GM21423 (cell line): ENCODE measurements around the gene USO1.
A peak's percentile ranks its signal among the peaks of the same experiment; 100 is the strongest.
"Not testable (repeated sequence)": the region's sequence is repeated elsewhere in the genome, so short reads cannot be mapped to it uniquely, and the experiment has no call there.

Source experiments
- ATAC-seq: cut with Tn5 transposase; IDR thresholded peaks from one replicate; pipeline ENCODE4 v1.9.1; 2021; ENCODE audit warnings: mild to moderate bottlenecking, moderate library complexity; ENCODE audit not compliant: unreplicated experiment

The USO1 gene

DNA sequence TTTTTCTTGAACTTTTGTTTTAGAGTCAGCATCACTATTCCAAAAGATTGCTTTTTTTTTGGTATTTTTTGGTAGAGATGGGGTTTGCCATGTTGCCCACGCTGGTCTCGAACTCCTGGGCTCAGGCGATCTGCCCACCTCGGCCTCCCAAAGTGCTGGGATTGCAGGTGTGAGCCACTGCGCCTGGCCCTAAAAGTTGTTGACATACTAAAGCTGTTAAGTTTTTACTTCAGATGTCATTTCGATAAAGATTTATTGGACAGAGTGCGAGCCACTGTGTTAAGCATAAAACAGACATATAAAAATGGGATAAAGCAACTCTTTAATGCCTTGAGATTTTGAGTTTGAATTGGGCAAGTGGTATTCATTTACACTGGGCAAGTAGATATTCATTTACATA is 28.3 kb downstream of the USO1 start:
- no peak for ATAC-seq

DNA sequence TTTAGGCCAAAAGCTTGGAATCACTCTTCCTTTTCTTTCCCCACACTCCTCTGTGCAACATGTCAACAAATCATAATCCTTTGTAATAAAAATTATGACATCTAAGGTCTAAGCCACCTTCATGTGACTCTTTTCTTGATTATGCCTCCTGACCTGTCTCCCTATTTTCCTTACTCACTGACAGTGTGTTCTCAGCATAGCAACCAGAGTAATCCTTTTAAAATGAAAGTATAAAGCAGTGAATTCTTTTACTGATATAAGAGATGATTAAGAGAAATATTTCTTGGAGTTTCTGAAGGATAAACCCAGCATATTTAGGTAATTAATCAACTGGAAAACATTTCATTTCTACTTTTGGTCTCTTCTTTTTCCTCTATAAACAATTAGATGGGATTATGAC is 44.7 kb downstream of the USO1 start:
- ATAC-seq: no peak

DNA sequence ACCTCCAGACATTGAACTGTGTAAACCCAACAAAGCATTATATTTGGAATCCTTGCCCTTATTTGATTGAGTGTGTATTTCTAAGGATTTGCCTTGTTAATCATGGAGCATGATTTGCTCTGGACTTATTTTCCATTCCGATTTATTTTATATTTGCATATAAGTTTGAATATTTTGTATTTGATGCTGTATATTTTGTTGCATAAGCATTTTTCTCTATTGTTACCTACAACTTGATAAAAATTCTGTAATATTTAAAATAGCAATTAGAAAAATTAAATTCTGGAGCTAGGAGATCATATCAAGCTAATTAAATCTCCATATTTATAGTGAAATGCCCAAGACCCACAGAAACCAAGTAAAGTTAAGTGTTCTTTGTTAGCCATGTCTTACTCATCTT is 47.2 kb downstream of the USO1 start:
- no peak for ATAC-seq

DNA sequence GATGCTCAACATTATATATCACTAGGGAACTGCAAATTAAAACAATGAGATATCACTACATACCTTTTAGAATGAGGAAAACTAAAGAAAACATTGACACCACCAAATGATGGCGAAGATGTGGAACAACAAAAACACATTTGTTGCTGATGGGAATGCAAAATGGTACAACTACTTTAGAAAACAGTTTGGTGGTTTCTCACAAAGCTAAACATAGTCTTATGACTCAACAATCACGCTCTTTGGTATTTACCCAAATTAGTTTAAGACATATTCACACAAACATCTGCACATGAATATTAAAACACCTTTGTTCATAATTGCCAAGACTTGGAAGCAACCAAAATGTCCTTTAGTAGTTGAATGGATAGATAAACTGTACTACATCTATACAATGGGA is 53.2 kb downstream of the USO1 start:
- ATAC-seq: no peak

DNA sequence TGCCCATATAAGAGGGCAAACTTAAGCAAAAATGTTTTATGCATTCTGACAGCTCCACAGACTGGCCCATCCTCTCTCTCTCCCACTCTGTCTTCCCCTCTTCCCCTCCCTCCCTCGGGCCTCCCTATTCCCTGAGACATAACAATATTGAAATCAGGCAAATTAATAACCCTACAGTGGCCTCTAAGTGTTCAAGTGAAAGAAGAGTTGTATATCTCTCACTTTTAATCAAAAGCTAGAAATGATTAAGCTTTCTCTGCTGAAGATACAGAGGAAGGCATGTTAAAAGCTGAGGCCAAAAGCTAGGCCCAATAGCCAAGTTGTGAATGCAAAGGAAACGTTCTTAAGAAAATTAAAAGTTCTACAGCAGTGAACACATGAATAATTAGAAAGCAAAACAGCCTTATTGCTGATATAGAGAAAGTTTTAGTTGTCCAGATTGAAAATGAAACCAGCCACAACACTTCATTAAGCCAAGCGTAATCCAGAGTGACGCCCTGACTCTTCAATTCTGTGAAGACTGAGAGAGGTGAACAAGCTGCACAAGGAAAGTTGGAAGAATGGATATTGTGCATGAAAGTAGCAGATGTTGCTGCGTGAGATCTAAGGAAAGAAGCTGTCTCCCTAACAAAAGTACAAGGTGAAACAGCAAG is 54.9 kb downstream of the USO1 start:
- no peak for ATAC-seq

DNA sequence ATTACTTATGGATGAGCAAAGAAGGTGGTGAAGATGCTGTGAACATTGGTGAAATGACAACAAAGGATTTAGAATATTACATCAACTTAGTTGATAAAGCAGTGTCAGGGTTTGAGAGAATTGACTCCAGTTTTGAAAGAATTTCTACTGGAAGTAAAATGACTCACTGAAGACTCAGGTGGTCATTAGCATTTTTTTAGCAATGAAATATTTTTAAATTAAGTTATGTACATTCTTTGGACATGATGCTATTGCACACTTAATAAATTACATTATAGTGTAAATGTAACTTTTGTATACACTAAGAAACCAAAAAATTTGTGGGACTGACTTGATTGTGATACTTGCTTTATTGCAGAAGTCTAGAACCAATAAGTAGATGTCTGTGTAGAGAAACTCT is 56.9 kb downstream of the USO1 start:
- no peak for ATAC-seq

DNA sequence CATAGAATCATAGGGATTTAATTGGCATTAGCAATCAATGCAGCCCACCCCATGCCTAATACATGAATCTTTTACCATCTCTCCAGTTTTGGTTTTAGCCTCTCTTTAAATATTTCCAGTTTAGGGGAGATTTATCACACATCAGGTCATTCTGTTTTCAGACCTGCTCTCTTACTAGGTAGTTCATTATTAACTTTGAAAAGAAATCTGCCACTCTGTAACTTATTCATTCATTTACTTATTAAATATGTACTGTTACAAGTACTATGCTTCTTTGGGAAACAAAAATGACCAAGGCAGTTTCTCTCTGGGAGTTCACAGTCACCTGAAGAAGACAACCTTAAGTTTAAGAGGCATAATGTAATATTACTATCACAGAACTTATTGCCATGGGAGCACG is 62.1 kb downstream of the USO1 start:
- peak; percentile 74 for ATAC-seq

DNA sequence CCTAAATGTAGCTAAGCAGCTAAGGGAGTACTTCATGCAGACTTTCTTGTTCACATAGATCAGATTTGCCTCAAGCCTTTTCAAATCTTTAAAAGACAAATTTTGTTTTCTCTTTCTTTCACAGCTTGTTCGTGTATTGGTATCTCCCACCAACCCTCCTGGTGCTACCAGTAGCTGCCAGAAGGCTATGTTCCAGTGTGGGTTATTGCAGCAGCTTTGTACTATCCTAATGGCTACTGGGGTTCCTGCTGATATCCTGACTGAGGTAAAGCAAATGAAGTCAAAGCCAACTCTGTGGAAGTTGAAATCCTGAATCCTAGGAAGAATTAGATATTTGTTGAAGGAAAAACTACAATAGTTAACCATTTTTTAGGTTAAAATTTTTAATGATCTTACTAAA is 62.6 kb downstream of the USO1 start:
- peak; percentile 32 for ATAC-seq

DNA sequence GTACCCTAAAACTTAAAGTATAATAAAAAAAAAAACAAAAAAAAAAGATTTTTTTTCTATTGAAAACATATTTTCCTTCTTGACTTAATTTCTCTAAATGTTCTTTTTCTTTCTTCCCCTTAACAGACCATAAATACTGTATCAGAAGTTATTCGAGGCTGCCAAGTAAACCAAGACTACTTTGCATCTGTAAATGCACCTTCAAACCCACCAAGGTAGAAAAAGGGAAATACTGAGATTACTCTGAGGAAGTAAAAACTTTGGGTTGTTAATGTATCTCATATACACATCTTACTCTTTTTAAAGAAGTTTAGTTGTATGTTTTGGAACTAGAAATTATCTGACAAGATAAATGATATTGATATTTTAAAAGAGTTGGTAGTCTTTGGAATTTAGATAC is 65.6 kb downstream of the USO1 start:
- ATAC-seq: no peak

DNA sequence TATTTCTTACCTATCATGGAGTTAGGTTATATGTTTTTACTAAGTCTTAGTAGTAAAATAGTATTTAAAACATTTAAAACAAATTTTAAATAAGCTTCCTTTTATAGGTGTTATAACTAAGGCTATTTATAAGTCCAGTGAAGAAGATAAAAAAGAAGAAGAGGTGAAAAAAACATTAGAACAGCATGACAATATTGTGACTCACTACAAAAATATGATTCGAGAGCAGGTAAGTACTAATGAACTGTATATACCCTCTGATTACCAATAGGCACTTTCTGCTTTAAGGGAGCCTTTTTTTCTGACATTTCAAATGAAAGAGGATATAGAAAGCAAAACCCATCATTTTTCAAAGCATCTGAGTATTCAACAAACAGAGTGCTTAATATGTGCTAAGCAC is 76.6 kb downstream of the USO1 start:
- no peak for ATAC-seq

DNA sequence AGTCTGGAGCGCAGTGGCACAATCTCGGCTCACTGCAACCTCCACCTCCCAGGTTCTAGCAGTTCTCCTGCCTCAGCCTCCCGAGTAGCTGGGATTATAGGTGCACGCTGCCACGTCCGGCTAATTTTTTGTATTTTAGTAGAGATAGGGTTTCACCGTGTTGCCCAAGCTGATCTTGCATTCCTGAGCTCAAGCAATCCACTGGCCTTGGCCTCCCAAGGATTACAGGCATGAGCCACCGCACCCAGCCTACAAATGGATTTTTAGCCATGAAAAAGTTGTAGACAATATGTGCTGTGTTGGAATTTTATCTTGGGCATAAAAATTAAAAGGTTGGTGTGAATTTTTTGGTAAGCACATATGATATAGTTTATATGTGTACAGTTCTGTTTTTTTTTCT is 81.7 kb downstream of the USO1 start:
- ATAC-seq: not testable (repeated sequence)

DNA sequence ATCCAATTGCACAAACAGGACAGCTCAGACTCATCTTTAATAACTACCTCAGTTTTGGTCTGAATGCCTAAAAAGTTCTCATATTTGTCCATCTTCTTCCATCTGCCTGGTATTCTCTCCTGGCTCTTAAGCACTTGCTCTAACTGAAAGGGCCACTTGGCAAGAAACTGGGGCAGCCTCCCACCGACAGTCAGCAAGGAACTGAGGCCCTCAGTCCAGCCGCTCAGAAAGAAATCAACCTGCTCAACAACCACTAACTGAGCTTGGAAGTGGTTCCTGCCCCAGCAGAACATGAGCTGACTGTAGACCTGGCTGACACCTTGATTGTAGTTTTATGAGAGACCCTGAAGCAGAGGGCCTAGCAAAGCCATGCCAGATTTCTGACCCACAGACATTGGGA is 93.5 kb downstream of the USO1 start:
- no peak for ATAC-seq

DNA sequence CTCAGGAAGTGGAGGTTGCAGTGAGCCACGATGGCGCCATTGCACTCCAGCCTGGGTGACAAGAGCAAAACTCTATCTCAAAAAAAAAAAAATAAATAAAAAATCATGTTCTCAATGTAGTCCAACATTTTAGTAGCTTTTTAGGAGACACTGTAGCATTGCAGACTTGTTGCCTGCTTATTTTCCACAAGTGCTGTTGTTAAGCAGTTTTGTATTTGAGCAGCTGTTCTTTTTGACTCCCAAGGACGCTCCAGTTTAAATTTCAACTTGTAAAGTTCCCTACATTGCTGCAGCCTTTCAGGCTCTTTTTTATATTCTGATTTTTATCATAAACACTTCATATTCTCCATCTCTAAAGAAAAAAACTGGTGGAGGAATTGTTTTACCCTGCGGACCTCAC is 94.7 kb downstream of the USO1 start:
- no peak for ATAC-seq

DNA sequence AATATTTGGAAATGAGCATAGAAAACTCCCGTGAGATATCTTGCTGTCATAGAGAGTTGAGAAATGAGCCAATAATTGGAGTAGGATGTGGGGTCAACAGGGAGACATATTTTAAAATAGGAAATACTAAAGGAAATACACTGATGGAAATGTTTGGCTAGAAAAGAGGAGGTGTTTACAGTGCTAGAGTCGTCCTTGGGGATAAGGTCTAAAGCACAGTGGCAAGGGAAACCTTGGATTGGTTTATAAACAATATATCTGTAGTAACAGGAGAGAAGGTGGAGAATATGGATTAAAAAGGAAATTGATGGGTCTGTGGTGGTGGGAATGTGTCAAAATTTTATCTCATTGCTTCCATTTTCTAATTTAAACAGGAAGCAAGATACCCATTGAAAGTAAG is 95.8 kb downstream of the USO1 start:
- no peak for ATAC-seq

DNA sequence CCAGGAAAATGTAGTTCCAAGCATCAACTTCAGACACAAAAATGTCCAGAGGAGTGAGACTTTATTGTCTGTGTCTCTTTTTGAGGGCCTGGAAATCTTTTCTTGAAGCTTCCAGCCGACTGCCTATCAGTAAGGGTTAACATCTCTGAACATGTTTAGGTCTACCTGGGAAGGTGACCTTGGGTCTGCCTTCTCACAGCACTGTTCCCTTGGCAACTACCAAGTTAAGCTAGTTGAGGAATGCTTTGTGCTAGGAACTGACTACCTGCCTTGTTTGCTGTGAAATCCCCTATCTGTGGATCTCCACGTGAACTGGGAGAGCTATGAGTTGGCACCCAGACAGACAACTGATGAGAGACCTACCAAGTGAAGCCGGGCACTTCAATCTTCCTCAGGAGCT is 96.3 kb downstream of the USO1 start:
- ATAC-seq: no peak

DNA sequence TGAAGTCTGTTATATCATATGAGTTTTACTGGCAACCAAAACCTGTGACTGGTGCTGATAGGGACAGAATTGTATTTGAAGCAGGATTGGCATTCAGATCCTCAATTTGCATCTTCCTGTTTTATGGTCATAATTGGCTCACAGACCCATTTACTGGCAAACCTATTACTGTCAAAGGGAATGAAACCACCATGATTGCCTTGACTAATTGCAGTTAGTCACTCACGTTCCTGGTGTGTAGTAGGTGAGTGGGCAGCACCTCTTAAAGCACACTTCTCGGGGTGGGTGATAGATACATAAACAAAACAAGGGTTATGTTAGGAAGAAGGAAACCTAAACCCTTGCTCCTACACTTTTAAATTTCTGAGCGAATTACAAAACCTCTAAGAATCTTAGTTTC is 96.8 kb downstream of the USO1 start:
- ATAC-seq: no peak

DNA sequence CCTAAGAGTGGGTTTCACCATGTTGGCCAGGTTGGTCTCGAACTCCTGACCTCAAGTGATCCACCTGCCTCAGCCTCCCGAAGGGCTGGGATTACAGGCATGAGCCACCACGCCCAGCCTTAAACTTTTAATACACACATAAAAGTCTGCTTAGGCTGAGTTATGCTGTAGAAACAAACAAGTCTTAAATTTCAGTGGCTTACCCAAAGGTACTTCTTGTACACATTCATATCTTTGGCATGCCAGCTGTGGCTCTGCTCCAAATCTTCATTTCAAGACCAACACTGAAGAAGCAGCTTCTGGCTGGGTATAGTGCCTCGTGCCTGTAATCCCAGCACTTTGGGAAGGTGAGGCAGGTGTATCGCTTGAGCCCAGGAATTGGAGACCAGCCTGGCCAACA is 97.6 kb downstream of the USO1 start:
- ATAC-seq: no peak

DNA sequence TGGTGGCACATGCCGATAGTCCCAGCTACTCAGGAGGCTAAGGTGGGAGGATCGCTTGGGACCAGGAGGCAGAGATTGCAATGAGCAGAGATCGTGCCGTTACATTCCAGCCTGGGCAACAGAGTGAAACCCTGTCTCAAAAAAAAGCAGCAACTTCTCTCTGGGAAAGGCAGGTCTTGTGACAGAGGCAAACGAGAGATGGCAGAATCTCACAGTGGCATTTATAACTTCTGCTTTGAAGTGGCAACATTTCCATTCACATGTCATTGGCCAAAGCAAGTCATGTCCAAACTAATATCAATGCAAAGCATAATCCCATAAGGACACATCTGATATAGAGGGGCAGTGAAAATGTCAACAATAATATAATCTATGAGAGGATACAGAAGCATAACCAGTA is 98.0 kb downstream of the USO1 start:
- ATAC-seq: no peak

DNA sequence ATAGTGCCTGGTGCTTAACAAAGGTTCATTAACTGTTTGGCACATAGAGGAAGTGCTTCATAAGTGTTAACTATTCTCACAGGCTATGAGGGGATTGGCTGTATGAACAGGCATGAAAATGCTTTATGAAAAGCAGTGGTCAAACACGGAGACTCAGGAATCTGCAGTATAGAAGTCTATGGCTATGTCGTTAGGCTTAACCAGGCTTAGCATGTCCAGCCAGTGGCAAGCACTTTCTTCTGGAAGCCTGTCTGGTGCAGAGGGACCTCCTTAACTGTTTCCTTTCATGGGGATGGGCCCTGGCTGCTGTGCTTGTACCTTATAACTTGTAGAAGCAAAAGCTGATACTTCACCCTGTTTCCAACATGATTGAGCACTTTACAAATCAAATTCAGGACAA is 99.4 kb downstream of the USO1 start:
- no peak for ATAC-seq

DNA sequence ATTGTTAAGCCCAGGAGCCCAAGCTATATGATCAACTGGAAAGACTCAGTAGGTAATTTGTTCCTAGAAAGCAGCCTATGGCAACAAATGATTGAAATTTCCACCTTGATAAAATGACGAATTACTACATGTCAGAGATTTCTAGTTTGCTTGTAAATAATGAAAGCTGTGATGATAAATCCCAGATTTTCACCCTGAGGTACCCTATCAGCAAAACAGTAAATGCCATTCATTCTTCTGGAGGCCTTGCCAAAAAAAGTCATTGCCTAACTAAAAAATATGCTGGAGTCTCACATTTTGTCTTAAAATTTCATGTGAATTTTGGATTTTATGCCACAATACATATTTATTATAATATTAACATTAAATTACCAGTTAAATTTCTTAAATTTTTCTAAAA is 106.5 kb downstream of the USO1 start:
- ATAC-seq: no peak

DNA sequence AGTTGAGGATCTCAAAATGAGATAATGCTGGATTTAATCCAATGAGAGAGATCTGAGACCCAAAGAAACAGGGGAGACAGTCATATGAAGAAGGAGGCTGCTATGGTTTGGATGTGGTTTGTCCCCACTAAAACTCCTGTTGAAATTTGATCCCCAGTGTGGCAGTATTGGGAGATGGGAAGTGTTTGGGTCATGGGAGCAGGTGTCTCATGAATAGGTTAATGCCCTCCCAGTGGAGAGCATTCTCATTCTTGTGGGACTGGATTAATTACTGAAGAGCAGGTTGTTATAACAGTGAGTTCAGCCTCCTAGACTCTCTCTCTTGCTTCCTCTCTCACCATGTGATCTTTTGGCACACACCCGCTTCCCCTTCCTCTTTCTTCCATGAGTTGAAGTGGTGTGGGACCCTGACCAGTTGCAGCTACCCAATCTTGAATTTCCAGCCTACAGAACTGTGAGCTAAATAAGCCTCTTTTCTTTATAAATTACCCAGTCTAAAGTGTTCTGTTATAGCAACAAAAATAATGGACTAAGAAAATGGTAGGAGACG is 107.6 kb downstream of the USO1 start:
- no peak for ATAC-seq

DNA sequence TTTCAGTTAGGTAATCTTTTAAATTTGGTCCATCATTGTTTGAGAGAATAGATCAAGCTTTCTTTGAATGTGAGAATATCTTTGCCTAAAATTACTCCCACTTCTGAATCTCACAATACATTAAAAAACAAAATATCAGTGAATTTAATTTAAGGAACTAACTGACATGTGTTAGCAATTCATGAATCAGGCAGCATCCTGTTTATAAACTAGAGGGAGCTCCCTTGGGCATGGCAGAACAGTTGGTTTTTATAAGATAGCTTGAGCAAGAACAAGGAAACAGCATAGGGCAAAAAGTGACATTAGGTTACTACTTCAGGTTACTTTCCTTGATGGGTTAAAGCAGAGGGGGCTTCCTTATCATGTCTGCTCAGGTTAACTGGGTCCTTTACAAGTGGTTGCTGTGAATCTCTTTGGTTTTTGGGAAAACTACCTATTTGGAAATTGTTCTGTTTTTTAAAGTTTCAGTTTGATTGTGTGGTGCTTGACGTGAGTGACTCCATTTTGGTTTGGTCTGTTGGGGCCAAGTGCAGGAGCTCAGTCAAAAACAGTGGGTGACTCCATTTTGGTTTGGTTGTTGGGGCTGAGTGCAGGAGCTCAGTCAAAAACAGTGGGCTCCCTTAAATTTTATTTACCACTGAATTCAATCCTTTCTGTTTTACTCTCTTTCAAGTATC is 109.9 kb downstream of the USO1 start:
- ATAC-seq: no peak

DNA sequence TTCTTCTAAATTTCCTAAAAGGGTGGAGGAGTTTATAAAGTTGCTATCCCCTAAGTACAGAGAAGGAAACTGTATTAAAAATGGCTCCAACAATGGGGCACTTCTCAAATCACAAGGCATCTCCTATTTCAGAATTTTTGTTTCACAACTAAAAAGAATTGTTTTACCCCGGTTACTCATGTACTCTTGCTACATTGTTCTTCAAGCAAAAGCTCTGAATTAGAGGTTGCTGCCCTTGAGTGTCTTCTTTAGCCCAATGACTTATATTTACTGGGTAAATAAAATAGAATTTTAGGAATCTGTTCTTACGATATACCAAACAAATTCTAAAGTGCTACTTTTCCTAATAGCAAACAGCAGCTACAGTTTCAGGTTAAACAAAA is 110.4 kb downstream of the USO1 start:
- no peak for ATAC-seq
